Gastrocnemius medialis (tissue), 4 donors: ENCODE data around the gene ATF6. TPM values are rescaled to one million over a fixed set of nuclear protein-coding genes. Genes with fewer than 3 reads are reported as not detected.
"Not testable (repeated sequence)": the region's sequence is repeated elsewhere in the genome, so short reads cannot be mapped to it uniquely, and the experiment has no call there.

Source experiments
- ATAC-seq, 2 donors: fragments of 150-250 bp; one replicate each; pipeline ENCODE4 v1.9.1; 2016
- DNase-seq, 2 donors: peaks; one replicate each; pipeline ENCODE4 v3.0.0-alpha.2; 2019
- H3K27ac ChIP-seq, 4 donors: fragments of 200-600 bp; sonication (generic); 1 replicate in 1 of 4; 2 replicates in 3 of 4; pipeline ENCODE4 v1.5.1; 2016 to 2018; ENCODE audit warnings: mild to moderate bottlenecking in 2 of 4, moderate library complexity in 1 of 4
- H3K27me3 ChIP-seq, 3 donors: fragments of 200-600 bp; sonication (generic) in 2 of 3; 1 replicate in 1 of 3; 2 replicates in 2 of 3; pipeline versions ENCODE4 v1.5.1 to v1.6.0; 2016 to 2019; ENCODE audit warnings: mild to moderate bottlenecking in 1 of 3, moderate library complexity in 1 of 3
- H3K36me3 ChIP-seq, 2 donors: fragments of 200-600 bp; sonication (generic) in 1 of 2; one replicate each; pipeline ENCODE4 v1.5.1; 2017 to 2018
- H3K4me1 ChIP-seq, 2 donors: fragments of 200-600 bp; sonication (generic) in 1 of 2; one replicate each; pipeline ENCODE4 v1.5.1; 2016 to 2017; ENCODE audit warnings: mild to moderate bottlenecking in 2 of 2
- H3K4me3 ChIP-seq, 4 donors: fragments of 200-600 bp; sonication (generic) in 3 of 4; 1 replicate in 1 of 4; 2 replicates in 3 of 4; pipeline ENCODE4 v1.5.1; 2016 to 2019; ENCODE audit warnings: mild to moderate bottlenecking in 2 of 4
- H3K9me3 ChIP-seq, 3 donors: fragments of 200-600 bp; sonication (generic) in 2 of 3; 1 replicate in 1 of 3; 2 replicates in 2 of 3; pipeline ENCODE4 v1.5.1; 2016 to 2019
- CTCF ChIP-seq, 5 experiments: fragments of 450-650 bp in 3 of 5; fragments of 200-600 bp in 2 of 5; sonication (generic) in 2 of 5; IDR thresholded peaks in 4 of 5; conservative IDR thresholded peaks in 1 of 5; 1 replicate in 4 of 5; 2 replicates in 1 of 5; pipeline ENCODE4 v1.5.1; 2016 to 2019; ENCODE audit warnings: antibody characterized with exemption in 5 of 5, mild to moderate bottlenecking in 3 of 5, moderate library complexity in 3 of 5
- POLR2A ChIP-seq, 2 donors: fragments of 450-650 bp; IDR thresholded peaks; one replicate each; pipeline ENCODE4 v1.6.1; 2017; ENCODE audit warnings: antibody characterized with exemption in 2 of 2, mild to moderate bottlenecking in 2 of 2, moderate library complexity in 2 of 2
- in situ Hi-C, 4 donors: fragments of 200-750 bp; cut with MboI; loops; one replicate each; pipeline versions ENCODE4 v1.15.0 to v1.8.0; 2017; ENCODE audit warnings: low sequenced_read_pairs in 4 of 4
- intact Hi-C: fragments of 100-400 bp; cut with DNase I; formaldehyde crosslinking; loops from one replicate; pipeline ENCODE4 v1.15.1; 2023; ENCODE audit warnings: low total_unique reads
- total RNA-seq, 4 donors: library from RNA; depleted of rRNA; stranded (reverse); fragments of >200 nt; gene quantifications; one replicate each; pipeline versions ENCODE4 v1.1.0 to v1.2.3, GENCODE V29; 2016

Gene ATF6
- total RNA-seq, 4 donors from 2014 or later = 15.3 to 20.1 (median 18.3) TPM

GRCh38 chr1:161801955-161802354, 35.8 kb downstream of the ATF6 start:
- Histone ChIP-seq H3K27ac (no peak overlapping the region), H3K4me3 (no peak overlapping the region)
- intact Hi-C loops = no loop called here

GRCh38 chr1:161803181-161803580, 37.1 kb downstream of the ATF6 start:
- in situ Hi-C loops (no loop called here), intact Hi-C loops (no loop called here)
- TF ChIP-seq CTCF (IDR thresholded peaks at IDR 0.05 in 4 of 5, conservative IDR thresholded peaks at IDR 0.05 in 1 of 5) (no peak), POLR2A (IDR thresholded peaks at IDR 0.05) (no peak)
- no peak overlapping the region for H3K4me3 ChIP-seq
- ATAC-seq (no peak), DNase-seq (no peak)
- no peaks in the 10 kb centered on the region for H3K4me1 ChIP-seq
- peaks cover 0 to 45% of the 10 kb centered on the region in 2 donors for H3K36me3 ChIP-seq
- H3K9me3 ChIP-seq = no peaks in the 10 kb centered on the region
- H3K27me3 ChIP-seq = no peaks in the 10 kb centered on the region
- no peak overlapping the region for H3K27ac ChIP-seq

More at GRCh38 chr1:161801955-161802354, 35.8 kb downstream of the ATF6 start:
- Histone ChIP-seq H3K9me3 (no peaks in the 10 kb centered on the region), H3K36me3 (peaks cover 0 to 57% of the 10 kb centered on the region in 2 donors), H3K27me3 (no peaks in the 10 kb centered on the region), H3K4me1 (no peaks in the 10 kb centered on the region)
- no peak for ATAC-seq
- no peak for DNase-seq
- in situ Hi-C loops = no loop called here
- TF ChIP-seq CTCF (IDR thresholded peaks at IDR 0.05 in 4 of 5, conservative IDR thresholded peaks at IDR 0.05 in 1 of 5) (no peak), POLR2A (IDR thresholded peaks at IDR 0.05) (no peak)

- ATAC-seq (no peak), DNase-seq (no peak)
- Histone ChIP-seq H3K36me3 (peaks cover 0 to 23% of the 10 kb centered on the region in 2 donors), H3K27me3 (no peaks in the 10 kb centered on the region), H3K4me3 (no peak overlapping the region), H3K4me1 (no peaks in the 10 kb centered on the region), H3K27ac (no peak overlapping the region), H3K9me3 (no peaks in the 10 kb centered on the region)
- intact Hi-C loops (no loop called here), in situ Hi-C loops (no loop called here)
- no peak for TF ChIP-seq POLR2A (IDR thresholded peaks at IDR 0.05)
- no peak for TF ChIP-seq CTCF (IDR thresholded peaks at IDR 0.05 in 4 of 5, conservative IDR thresholded peaks at IDR 0.05 in 1 of 5)
These were observed 39.5 kb downstream of the ATF6 start for GRCh38 chr1:161805399-161806197.

DNA sequence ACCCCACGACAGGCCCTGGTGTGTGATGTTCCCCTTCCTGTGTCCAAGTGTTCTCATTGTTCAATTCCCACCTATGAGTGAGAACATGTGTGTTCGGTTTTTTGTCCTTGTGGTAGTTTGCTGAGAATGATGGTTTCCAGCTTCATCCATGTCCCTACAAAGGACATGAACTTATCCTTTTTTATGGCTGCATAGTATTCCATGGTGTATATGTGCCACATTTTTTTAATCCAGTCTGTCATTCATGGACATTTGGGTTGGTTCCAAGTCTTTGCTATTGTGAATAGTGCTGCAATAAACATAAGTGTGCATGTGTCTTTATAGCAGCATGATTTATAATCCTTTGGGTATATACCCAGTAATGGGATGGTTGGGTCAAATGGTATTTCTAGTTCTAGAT, 43.1 kb downstream of the ATF6 start:
- H3K27me3 ChIP-seq, in situ Hi-C loops, H3K4me1 ChIP-seq, ATAC-seq, DNase-seq, intact Hi-C loops, H3K27ac ChIP-seq, H3K9me3 ChIP-seq, H3K36me3 ChIP-seq, H3K4me3 ChIP-seq: not testable (repeated sequence)

- ATAC-seq, H3K27me3 ChIP-seq, H3K4me3 ChIP-seq, H3K27ac ChIP-seq, H3K4me1 ChIP-seq, H3K36me3 ChIP-seq, DNase-seq, H3K9me3 ChIP-seq, in situ Hi-C loops, intact Hi-C loops: not testable (repeated sequence)
These were observed 43.5 kb downstream of the ATF6 start for GRCh38 chr1:161809656-161810055.
